ENCODE measurements around the gene LRMDA.

DNA sequence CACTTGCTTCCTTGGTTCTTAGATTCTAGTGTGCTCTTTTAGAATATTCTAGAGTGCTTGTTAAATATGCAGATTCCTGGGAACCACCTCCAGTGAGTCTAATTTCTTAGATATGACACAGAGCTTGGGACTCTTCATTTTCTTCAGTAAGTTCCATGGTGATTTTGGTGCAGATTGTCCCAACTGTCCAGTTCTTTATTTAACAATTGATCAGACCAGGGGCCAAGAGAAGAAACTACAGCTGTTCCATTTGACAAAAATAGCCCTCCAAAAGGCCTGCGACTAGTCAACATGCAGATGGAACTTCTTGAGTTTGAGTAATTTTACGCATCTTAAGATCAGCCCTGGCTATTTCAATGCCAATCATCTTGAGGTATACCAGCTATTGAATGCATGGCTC is 760.7 kb downstream of the LRMDA start:
- TF ChIP-seq, protein P1, sequence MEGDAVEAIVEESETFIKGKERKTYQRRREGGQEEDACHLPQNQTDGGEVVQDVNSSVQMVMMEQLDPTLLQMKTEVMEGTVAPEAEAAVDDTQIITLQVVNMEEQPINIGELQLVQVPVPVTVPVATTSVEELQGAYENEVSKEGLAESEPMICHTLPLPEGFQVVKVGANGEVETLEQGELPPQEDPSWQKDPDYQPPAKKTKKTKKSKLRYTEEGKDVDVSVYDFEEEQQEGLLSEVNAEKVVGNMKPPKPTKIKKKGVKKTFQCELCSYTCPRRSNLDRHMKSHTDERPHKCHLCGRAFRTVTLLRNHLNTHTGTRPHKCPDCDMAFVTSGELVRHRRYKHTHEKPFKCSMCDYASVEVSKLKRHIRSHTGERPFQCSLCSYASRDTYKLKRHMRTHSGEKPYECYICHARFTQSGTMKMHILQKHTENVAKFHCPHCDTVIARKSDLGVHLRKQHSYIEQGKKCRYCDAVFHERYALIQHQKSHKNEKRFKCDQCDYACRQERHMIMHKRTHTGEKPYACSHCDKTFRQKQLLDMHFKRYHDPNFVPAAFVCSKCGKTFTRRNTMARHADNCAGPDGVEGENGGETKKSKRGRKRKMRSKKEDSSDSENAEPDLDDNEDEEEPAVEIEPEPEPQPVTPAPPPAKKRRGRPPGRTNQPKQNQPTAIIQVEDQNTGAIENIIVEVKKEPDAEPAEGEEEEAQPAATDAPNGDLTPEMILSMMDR (IDR thresholded peaks at IDR 0.05) = no peak
- no peak for TF ChIP-seq POLR2AphosphoS5 (IDR thresholded peaks at IDR 0.05)
- TF ChIP-seq POLR2A (IDR thresholded peaks at IDR 0.05) = no peak
